ENCODE data around the gene HAPLN3. TPM values are rescaled to one million over a fixed set of nuclear protein-coding genes. Genes with fewer than 3 reads are reported as not detected.

Gene HAPLN3
- total and polyA plus RNA-seq, 4 donors: 0.21 to 0.51 (median 0.34) TPM

DNA sequence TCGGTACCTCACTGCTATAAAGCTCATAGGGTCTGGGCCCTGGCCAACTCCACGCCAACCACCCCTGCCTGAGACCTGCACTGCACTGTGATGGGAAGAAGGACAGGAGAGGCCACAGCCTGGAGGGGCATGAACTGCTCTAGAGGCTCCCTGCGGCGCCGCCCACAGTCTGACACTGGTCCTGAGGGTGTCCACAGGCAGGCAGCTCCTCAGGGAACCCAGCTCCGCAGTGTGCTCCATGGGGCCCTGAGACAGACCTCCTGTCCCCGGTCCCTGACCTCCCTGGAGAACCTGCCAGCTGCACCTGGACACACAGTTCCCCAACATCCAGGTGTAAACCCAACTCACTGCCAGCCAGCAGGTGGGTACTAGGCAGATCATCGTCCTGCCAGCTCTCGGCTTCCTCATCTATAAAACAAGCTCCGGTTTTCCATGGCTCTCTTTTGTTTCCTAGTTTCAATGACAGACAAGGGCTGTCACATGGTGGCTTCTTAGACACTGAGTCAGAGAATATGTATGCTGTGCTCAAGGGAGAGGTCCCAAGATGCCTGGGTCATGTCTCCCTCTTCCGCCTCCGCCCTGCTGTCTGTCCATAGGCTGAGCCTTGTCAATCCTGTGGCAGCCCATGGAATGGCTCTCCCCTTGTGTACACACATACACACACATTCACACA, 5.1 kb upstream of the HAPLN3 start (continued):
- TF ChIP-seq, protein P1, sequence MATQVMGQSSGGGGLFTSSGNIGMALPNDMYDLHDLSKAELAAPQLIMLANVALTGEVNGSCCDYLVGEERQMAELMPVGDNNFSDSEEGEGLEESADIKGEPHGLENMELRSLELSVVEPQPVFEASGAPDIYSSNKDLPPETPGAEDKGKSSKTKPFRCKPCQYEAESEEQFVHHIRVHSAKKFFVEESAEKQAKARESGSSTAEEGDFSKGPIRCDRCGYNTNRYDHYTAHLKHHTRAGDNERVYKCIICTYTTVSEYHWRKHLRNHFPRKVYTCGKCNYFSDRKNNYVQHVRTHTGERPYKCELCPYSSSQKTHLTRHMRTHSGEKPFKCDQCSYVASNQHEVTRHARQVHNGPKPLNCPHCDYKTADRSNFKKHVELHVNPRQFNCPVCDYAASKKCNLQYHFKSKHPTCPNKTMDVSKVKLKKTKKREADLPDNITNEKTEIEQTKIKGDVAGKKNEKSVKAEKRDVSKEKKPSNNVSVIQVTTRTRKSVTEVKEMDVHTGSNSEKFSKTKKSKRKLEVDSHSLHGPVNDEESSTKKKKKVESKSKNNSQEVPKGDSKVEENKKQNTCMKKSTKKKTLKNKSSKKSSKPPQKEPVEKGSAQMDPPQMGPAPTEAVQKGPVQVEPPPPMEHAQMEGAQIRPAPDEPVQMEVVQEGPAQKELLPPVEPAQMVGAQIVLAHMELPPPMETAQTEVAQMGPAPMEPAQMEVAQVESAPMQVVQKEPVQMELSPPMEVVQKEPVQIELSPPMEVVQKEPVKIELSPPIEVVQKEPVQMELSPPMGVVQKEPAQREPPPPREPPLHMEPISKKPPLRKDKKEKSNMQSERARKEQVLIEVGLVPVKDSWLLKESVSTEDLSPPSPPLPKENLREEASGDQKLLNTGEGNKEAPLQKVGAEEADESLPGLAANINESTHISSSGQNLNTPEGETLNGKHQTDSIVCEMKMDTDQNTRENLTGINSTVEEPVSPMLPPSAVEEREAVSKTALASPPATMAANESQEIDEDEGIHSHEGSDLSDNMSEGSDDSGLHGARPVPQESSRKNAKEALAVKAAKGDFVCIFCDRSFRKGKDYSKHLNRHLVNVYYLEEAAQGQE (IDR thresholded peaks at IDR 0.05): no peak
- TF ChIP-seq, protein P2, sequence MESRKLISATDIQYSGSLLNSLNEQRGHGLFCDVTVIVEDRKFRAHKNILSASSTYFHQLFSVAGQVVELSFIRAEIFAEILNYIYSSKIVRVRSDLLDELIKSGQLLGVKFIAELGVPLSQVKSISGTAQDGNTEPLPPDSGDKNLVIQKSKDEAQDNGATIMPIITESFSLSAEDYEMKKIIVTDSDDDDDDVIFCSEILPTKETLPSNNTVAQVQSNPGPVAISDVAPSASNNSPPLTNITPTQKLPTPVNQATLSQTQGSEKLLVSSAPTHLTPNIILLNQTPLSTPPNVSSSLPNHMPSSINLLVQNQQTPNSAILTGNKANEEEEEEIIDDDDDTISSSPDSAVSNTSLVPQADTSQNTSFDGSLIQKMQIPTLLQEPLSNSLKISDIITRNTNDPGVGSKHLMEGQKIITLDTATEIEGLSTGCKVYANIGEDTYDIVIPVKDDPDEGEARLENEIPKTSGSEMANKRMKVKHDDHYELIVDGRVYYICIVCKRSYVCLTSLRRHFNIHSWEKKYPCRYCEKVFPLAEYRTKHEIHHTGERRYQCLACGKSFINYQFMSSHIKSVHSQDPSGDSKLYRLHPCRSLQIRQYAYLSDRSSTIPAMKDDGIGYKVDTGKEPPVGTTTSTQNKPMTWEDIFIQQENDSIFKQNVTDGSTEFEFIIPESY (IDR thresholded peaks at IDR 0.05): no peak
- TF ChIP-seq GABPA (IDR thresholded peaks at IDR 0.05 in 1 of 2, conservative IDR thresholded peaks at IDR 0.05 in 1 of 2): no peak

DNA sequence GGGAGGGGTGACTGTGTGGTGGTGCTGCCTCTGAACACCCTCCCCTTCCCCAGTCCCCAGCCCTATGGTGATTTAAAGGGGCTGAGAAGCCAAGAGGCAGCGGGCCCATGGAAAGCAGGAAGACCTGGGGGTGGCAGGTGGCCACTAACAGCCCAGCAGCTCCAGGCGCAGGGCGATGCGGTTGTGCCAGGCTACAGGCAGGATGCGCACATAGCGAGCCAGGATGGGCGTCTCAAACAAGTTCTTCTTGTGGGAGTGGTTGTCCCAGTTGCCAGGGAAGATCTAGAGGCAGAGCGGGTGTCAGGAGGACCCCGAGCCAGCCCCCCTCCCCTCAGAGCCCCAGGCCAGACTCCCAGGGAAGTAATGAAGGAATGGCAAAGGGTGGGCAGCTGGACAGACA, 3.9 kb upstream of the HAPLN3 start:
- Histone ChIP-seq H3K4me3 (ENCODE audit: low read depth in 1 of 3, low read length in 3 of 3) (no peak overlapping the region), H3K27me3 (ENCODE audit: control insufficient read depth in 4 of 4, insufficient read depth in 4 of 4, low read length in 3 of 4) (peaks cover 0 to 8% (median 2%) of the 10 kb centered on the region in 4 donors), H3K4me1 (ENCODE audit: control insufficient read depth in 4 of 4, insufficient read depth in 4 of 4, low read length in 3 of 4) (peaks cover 0 to 14% (median 10%) of the 10 kb centered on the region in 4 donors), H3K36me3 (ENCODE audit: control insufficient read depth in 4 of 4, insufficient read depth in 3 of 4, low read depth in 1 of 4, low read length in 3 of 4) (no peaks in the 10 kb centered on the region), H3K27ac (ENCODE audit: low read depth in 1 of 2, low read length in 2 of 2) (no peak overlapping the region), H3K9ac (ENCODE audit: low read depth in 1 of 2, low read length in 2 of 2) (no peak overlapping the region), H3K9me3 (ENCODE audit: control insufficient read depth in 4 of 4, low read length in 3 of 4) (no peaks in the 10 kb centered on the region)
- WGBS: 93% methylated on average over 9 of the region's 9 CpGs
- DNase-seq (ENCODE audit: low spot score): no peak
- TF ChIP-seq JUND (IDR thresholded peaks at IDR 0.05) (no peak), RAD21 (IDR thresholded peaks at IDR 0.05) (no peak), TAF1 (conservative IDR thresholded peaks at IDR 0.05) (no peak), EGR1 (IDR thresholded peaks at IDR 0.05; ENCODE audit: low read depth in 2 of 2) (no peak), HNF4G (IDR thresholded peaks at IDR 0.05) (no peak), NR2F2 (IDR thresholded peaks at IDR 0.05) (no peak), RXRA (IDR thresholded peaks at IDR 0.05) (no peak), GABPA (IDR thresholded peaks at IDR 0.05 in 1 of 2, conservative IDR thresholded peaks at IDR 0.05 in 1 of 2) (no peak), FOXA1 (IDR thresholded peaks at IDR 0.05) (no peak), SP1 (IDR thresholded peaks at IDR 0.05) (no peak)
- TF ChIP-seq, protein P3, sequence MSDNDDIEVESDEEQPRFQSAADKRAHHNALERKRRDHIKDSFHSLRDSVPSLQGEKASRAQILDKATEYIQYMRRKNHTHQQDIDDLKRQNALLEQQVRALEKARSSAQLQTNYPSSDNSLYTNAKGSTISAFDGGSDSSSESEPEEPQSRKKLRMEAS (IDR thresholded peaks at IDR 0.05): no peak
- TF ChIP-seq, protein P2 (IDR thresholded peaks at IDR 0.05): no peak
- TF ChIP-seq, protein P1 (IDR thresholded peaks at IDR 0.05): no peak
- TF ChIP-seq, protein P4, sequence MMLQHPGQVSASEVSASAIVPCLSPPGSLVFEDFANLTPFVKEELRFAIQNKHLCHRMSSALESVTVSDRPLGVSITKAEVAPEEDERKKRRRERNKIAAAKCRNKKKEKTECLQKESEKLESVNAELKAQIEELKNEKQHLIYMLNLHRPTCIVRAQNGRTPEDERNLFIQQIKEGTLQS (IDR thresholded peaks at IDR 0.05): no peak

All from liver (tissue), 9 donors.